CD4-positive, alpha-beta T cell treated with Interleukin-1 beta for 1 hour (primary cell): ENCODE results near the gene LY6G5C.

Experiments used
- DNase-seq, 2 donors: peaks; one replicate each; pipeline ENCODE4 v3.0.0-alpha.2; 2020 to 2022

Gene LY6G5C, protein sequence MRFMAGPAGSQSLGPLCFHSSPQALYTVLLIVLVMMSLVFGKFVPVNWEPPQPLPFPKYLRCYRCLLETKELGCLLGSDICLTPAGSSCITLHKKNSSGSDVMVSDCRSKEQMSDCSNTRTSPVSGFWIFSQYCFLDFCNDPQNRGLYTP

DNA sequence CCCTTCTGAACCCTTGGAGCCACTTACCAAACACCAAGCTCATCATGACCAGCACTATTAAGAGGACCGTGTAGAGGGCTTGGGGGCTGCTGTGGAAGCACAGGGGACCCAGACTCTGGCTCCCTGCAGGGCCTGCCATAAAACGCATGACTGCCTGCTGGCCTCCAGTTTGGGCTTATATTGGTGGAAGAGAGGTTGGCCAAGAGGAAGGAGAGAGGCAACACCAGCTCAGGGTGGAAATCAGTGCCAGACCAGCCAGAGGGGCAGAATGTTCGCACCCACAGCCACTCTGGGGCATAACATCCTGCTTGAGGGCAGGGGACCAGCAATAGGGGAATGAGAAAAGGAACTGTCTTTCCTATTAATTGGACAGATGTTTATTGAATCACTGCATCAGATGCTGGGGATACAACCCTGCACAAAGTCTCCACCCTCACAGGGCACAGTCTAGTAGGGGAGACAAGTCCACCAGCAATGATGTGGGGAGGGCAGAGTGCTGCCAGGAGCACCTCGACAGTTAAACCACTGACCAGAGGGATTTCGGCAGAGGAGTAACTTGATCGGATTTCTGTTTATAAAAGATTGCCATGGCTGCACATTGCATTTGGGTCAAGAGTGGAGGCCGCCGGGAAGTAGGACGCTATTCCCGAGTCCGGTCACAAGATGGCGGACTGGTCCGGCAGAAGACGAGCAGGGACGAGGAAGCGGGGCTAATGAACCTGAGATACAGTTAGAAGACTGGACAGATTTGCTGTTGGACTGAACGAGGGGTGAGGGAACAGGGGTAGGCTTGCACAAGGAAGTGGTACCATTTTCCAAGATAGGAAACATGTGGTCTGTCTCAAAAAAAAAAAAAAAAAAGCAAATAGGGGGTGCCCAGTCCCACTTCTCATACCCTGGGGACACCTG is at the start of gene LY6G5C:
Gene LY6G5C (minus strand): TSS at position 842 of the 909 bp plus-strand sequence. CDS start 694 bp downstream, at position 148.
- peak; percentile 76 to 80 for DNase-seq

DNA sequence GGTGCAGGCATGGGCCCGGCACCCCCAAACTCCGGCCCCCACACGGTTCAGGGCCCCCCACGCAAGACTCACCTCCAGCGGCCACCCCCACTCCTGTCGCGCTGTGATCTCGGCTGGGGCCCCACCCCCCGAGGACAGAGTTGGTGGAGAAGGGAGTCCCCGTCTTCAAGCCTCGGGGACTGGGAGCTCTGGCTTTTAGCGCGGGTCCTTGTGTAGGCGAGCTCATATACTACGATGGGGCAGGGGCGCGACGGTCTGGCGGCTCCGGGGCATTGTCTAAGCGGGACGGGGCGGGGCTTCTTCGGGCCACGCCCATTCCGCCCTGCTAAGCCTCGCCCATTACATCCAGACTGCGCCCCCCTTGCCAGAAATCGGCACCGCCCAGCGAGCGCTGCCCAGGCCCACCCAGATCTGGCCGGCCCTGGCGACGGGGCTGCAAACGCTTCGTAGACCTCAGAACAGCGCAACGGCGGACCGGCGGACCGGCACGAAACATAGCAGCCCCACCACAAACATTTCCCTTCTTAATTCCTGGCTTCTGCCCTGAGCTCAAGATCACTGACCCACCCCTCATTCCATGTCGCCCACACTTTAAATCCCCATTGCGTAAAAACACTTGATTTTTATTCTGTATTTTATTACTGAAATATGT is 49.2 kb upstream of the LY6G5C start:
- DNase-seq, result peak; percentile 76 to 78

DNA sequence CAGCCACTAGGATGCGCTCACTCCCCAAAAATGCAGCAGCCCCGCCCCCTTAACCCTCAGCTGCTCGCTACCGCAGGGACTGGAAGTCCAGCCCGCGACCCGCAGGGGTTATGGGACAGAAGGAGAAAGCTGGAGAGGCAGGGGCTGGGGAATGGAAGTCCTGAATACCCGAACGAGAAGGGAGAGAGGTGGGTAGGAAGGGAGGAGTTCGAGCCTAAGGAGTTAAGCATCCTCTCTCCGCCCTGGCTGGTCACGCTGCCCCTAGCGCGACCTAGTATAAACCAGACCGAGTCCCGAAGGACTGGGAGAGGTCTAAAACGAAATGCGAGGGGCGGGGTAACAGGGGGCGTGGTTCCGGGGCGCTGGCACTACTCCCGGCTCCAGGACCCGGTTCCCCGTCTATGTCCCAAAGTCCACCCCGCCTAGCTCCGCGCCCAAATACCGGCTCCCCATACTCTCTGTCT is 48.7 kb upstream of the LY6G5C start:
- DNase-seq, result peak; percentile 83

DNA sequence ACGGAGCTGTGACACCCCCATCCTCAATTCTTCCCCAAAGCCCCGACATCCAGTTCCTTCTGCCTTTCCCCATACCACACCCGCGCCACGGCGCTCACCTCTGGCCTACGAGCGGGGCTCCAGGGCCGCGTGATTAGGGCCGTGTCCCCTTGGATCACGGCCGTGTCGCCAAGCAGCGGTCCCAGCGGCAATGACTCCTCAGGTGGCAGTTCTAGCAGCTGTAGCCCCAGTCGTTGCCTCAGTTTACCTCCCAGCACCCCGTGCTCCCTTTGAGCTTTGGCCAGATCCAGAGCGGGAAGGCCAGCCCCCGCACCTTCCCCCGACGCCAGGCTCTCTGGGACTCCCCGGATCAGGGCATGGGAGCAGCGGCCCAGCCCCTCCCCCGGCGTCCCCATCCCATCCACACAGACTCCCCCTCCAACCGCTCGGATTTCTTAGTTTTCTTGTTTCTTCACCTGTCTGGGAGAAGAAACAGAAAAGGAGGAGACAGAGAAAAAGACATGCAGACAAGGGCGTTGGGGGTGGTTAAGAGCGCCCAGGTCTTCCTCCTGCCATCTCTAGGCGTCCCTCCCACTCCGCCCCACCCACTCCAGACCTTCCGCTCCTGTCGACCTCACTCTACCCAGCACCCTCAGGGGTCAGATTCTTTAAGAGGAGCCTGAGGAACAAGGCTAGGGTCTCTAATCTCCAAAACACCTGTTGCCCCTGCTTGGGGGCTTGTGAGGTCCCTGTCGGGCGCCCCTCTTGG is 48.1 kb upstream of the LY6G5C start, which contains the start of gene DDAH2:
Gene DDAH2 (minus strand): TSS at position 533 of the 748 bp plus-strand sequence. CDS start 138 bp downstream, at position 395.
- DNase-seq, result no peak

DNA sequence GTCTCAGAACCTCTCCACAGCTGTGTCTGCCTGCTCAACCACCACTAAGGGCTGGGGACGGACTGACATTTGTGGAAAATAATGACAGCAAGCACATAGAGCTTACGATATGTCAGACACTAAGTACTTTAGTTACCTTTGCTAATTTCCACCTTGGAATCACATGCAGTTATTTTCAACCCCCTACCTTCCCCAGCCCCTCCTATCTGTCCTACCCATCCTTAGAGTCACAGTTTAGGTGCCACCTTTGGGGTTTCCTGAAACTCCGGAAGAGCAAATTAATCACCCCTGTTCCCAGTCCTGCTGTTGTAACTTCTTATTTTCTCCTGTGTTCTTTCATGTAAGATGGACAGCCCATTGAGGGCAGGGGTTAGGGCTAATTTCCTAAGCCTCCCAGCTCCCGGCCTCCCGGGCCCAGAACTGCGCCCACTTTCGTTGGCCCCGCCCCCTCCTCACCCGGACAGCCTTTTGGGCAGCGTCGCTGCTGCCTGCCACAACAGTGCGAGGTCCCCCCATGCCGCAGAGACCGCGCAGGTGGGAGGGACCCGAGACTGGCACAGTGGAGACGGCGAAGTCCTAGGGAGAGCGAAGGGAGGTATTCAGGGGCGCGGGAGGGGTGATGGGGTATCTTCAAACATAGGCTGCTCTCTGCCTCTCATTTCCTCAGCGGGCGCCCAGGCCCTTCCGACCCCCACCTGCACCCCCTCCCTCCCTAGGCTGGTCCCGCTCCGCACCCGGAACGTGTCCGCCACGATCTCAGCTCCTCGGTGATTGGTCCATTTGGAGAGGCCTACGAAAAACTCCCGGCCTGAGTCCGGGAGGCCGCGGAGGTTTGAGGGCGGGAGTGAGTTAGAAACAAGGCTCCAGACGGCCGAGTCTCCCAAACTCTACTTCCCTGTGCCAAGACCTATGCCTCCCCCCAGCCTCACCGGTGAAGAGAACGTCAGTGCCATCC is 47.1 kb upstream of the LY6G5C start:
- DNase-seq, result peak in 1 of 2 donors; percentile 28

DNA sequence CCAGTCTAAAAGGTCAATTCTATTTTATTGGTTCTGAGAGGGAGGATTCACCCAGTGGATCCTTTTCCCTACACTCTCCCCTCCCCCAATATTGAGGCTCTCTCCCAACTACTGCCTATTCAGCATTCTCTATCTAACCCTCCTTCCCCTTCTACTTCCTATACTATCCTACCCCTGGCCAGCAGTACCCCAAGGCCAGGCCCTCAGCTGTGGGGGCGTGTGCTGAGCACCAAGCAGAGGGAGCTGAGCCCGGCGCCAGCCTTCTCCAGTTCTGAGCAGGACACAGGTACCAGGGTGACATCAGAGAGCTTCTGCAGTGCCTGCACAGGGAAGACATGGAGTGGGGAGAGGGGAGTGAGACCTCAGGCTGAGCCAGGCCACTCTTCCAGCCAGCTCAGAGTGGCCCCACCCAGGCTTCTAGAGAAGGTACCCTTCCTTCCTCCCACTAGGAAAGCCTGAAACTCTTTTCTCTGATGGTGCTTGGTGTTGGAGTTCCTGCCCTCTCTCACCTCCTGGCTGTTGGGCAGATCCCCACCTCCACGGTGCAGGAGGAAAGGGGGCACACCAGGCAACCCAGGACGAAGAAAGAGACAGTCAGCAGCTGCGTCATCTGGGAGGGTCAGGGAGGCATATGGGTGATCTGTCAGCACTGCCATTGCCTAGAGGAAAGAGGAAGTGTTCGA is 46.3 kb upstream of the LY6G5C start:
- peak in 1 of 2 donors; percentile 77 for DNase-seq

DNA sequence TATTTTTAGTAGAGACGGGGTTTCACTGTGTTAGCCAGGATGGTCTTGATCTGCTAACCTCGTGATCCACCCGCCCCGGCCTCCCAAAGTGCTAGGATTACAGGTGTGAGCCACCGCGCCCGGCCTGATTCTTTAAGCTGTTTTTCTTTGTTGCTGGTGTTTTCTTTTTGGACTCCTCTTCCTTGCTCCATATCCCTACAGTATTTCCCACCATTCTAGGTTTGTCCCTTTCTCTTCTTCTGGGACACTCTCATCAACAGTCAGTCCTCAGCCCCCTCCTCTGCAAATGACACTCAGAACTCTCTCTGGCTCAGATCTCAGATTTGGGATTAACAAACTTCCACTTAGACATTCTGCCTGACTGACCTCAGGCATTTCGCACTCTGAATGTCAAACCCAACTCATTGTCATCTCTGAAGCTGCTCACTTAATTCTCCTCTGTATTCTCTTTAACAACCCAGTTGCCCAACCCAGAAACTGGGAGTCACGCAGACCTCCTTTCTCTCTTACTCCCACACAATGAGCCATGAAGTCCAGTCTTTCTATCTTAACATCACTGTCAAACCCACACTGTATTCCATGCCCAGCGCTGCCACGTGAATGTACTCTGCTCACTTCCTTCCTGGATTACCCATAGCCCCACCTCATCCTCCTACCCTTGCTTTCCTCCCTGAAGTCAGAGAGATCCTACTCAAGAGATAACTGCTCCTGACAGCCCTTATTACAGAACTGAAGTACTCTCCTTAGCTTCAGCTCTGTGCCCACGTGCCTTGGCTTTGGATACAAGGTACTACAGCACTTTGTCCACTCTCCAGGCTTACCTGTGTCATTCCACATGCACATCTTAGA is 44.9 kb upstream of the LY6G5C start:
- no peak for DNase-seq

DNA sequence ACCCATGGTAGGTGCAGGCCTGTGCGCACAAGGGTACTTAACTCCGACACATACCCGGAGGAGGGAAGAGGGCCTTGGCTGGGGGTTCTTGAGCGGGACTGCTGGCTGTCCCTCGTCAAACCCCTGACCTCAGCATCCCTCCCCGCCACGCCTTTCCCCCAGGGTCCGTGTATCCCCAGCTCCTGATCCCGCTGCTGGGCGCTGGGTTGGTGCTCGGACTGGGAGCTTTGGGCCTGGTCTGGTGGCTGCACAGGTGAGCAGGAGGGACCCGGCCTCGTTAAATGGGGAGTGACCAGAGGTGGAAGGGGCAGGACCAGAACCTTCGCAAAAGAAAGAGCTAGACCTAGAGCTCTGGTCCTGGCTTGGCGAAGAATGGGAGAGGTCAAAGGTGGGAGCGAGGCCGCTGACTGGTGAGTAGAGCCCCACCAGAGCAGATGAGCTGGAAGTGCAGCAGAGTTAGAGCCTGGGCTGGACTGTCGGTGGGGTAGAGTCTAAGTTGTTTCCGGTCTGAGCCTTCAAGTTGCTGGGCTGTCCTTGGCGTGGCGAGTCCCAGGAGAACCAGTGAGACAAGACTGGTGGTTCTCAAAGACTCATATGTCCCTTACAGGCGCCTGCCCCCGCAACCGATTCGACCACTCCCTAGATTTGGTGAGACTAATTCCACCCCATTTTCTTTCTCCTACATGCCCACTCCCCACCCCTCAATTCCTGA is 43.3 kb upstream of the LY6G5C start:
- DNase-seq, result no peak

DNA sequence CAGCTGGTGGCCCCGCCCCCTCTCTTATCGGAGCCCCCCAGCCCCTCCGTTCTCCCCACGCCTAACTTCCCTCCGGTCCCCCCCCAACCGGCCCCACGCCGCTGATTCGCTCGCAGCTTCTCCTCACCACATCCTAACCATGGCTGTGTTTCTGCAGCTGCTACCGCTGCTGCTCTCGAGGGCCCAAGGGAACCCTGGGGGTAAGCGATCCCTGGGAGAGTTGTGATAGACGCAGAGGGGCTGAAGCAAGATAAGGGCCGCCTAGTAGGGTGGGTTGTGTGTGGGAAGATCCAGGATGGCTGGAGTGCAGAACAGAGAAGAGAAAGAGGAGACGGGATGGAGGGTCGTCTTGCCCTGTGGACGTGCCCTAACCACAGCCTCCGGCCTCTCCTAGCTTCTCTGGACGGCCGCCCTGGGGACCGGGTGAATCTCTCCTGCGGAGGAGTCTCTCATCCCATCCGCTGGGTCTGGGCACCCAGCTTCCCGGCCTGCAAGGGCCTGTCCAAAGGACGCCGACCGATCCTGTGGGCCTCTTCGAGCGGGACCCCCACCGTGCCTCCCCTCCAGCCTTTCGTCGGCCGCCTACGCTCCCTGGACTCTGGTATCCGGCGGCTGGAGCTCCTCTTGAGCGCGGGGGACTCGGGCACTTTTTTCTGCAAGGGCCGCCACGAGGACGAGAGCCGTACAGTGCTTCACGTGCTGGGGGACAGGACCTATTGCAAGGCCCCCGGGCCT is 42.5 kb upstream of the LY6G5C start, which contains the start of gene MPIG6B:
Gene MPIG6B (plus strand): TSS at position 129 of the 735 bp plus-strand sequence. CDS start 11 bp downstream, at position 140.
- DNase-seq, result no peak

DNA sequence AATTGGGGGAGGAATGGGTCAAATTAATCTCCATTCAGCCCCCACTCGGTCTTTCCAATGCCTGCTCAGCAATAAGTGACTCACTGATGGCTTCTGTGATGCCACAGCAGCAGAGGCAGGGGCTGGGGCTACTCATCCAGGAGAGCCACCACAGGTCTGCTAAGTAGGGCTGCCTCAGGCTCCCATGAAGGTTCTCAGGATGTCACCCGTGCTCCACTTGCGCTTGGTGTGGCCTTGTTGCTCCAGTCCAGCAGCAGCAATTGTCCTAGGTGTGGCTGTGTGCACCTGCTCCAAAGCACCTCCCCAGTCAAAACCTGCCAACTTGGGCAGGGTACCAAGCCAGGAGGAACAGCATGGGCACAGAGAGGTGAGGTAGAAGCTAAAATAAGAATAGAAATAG is 41.3 kb upstream of the LY6G5C start:
- no peak for DNase-seq

DNA sequence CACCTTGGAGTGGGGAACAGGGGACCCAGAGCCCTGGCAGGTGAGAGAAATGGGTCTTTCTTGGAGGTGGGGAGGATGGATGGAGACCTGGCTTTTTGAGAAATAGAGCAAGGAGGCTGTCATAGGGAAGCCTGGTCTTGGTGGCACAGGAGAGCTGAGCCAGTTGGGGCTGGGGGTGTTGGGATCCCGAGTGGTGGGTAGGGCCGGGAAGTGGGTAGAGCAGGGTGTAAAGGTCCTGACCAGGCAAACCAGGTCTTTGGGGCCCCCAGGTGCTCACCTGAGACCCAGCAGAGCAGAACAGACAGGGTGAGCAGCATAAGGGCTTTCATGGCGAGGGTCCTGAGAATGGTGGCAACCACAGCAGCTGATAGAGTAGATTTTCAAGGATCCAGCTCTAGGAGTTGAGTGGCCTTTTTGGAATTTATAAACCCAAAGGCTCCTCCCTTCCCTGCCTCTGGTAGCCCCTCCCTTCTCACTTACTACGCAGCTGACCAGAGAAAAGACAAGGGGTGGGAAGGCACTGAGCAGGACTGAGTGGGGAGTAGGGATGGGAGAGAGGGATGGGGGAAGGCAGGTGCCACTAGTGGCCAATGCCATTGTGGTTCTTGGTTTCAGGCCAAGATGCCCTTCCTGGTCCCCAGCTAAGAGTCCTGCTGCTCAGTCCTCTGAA is 40.6 kb upstream of the LY6G5C start, which contains the start of gene LY6G6C:
Gene LY6G6C (minus strand): TSS at position 396 of the 670 bp plus-strand sequence. CDS start 67 bp downstream, at position 329.
- DNase-seq, result no peak

DNA sequence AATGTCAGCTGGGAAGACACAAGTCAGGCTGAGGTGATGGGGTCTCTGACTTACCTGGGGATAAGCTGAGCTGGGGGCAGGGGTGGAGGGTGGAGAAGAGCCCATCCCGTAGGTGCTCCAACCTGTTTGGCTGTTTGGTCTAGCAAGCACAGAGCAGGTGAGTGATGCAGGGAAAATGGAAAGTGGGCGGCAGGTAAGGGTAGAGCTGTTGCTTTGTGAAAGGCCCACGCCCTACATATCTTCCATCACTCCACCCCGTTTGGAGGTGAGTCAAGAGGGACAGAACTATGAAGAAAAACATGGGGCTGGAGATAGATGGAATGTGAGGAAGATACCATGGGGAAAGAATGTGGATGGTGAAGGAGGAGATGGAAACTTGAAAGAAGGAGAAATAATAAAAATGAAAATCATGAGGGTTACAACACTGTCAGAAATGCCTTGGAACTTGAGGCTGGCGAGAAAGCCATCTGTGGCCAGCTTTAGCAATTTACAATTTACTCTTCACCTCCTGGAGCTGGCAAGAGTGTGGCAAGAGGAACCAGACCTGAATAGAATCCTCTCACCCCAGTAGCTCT is 39.4 kb upstream of the LY6G5C start:
- no peak for DNase-seq

DNA sequence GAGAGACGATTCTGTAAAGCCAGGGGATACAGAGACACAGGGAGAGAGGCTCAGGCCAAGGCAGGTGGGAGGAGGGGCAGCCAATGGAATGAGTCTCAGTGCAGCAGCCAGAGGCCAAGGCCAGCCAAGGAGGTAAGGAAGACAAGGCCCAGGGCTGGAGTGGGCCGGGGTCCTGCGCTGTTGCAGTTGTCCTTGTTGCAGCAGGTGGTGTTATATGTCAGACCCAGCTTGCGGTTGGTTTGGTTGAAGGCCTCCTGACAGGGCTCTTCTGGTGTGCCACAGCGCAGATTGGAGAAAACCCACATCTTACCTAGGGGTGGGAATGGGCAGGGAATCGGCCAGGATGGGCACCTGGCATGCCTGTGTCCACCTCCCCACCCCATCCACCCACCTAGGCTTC is 38.1 kb upstream of the LY6G5C start:
- no peak for DNase-seq

DNA sequence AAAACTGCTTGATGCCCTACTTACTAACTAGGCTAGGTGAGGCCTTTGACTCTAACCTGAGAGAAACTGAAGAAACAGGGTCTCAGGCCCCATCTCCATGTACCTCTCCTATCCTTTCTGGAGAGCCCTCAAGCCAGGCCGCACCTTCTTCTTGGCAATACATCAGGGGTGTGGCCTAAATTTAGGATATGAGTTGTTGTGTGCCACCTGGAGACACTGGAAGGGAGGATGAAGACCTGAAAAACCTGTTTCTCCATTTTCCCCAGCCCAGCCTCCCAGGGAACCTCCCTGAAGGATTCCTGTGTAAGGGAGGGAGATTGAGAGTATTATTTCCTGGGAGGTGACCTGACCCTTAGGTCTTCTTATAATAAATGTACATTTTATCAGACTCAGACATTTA is 37.4 kb upstream of the LY6G5C start:
- DNase-seq, result no peak

DNA sequence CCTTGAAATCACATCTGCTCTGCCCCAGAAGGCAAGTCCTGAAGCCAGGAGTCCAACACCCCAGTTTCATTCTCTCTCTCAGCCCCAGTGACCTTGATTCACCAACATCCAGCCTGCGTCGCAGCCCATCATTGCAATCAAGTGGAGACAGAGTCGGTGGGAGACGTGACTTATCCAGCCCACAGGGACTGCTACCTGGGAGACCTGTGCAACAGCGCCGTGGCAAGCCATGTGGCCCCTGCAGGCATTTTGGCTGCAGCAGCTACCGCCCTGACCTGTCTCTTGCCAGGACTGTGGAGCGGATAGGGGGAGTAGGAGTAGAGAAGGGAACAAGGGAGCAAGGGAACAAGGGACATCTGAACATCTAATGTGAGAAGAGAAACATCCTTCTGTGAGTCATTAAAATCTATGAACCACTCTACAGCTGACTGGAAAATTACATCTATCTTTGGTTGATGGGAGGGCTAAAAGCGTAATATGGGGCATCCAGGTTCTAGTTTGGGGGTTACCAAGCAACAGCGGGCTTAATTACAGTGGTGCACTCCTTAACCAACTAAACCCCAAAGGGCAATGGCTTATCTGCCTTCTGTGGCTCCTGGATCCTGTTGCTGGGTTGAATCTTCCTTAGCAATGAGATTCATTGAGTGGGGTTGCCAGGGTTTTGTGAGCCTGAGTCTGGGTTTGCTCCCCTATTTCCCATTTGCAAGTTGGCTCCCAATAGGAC is 36.8 kb upstream of the LY6G5C start:
- DNase-seq, result no peak
